Measurements from ENCODE around the gene ATP6V1F.

DNA sequence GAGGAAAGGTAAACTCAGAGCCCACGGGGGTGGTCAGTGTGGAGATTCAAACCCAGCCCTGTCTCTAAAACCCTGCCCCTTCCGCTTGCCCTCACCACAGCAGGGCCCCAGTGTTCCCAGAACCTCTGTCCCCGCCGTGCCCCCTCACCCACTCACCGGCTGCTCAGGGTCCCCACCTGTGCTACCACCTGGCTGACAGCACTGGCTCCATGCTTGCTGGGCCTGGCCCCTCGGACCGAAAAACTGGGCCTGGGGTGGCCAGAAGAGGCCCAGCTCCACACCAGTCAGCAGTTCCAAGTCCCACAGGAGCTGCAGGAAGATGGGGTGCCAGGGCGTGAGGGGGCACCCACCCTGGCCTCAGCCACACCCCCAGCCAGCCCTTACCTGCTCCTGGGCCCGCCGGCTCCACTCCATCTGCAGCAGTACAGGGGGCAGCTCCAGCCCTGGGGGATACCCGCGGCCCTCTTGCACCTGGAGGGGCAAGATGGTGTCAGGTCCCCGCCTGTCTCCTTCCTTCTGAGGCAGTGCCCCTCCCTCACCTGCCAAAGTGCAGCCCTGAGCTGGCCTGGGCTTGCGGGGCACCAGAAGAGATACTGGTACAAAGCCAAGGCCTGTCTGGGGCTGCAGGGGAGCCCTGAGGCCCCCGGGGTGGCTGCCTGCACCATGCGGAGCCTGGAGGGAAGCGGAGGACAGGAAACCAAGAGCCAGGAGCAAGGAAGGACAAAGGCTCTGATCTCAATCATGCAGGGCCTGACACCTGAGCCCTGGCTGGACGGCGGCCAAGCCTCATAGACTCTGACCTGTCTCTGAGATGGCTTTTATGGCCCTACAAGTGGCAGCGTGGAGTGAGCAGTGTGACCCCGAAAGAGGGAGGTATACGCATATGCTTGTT lies 11.7 kb downstream of the ATP6V1F start:
- TF ChIP-seq CTCF (IDR thresholded peaks at IDR 0.05) (no peak), POLR2A (IDR thresholded peaks at IDR 0.05) (no peak)

Data from testis (tissue), 2 donors.